D341Med (cell line): ENCODE data around the gene PHYH.
A peak's percentile ranks its signal among the peaks of the same experiment; 100 is the strongest.
"Not testable (repeated sequence)": the region's sequence is repeated elsewhere in the genome, so short reads cannot be mapped to it uniquely, and the experiment has no call there.

Source experiments
- DNase-seq: peaks from one replicate; pipeline ENCODE4 v3.0.0; 2012; ENCODE audit warnings: low spot score

The PHYH gene

DNA sequence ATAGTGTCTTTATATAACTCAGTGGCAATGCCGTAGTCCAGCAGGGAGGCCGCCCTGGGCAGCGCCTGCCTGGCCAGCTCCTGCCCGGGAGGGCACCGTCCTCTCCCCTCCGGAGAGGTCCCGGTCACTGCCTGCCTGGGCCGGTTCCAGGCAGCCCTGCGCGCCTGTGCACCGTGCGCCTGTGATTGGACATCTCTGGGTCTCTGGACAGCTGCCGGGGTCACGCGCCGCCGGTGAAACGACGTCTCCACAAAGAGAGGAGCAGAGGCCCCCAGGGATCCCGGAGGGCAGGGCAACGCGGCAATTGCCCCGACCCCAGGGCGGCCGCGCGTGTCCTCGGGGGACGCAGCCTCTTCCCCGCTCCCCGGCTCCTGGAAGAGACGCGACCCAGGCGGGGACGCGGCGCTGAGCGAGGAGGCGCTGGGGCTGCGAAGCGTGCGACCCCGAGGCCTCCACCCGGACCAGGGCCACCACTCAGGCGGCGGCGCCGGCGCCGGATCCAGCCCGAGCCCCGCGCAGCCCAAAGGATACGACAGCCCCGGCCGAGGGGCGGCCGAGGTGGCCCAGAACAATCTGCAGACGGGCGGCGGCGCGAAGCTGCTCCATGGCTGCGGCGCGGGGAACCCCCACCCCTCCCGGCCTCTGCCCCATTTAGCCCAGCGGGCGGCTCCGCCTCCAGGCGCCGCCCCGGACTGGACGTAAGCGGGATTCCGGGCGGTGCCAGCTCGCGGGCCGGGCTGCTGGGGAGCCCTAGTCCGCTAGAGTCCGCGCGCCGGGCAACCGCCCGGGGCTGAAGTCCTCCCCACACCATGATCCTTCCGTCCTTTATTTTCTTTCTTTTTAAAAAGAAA lies at the start of gene PHYH:
Gene PHYH (minus strand): TSS at position 628 of the 851 bp plus-strand sequence. CDS start 22 bp downstream, at position 606.
- peak; percentile 88 for DNase-seq

GRCh38 chr10:13348216-13349017 lies 48.6 kb upstream of the PHYH start, which contains the start of gene SEPHS1:
TSS of gene SEPHS1 (minus strand) at chr10:13348293. CDS start at chr10:13344950, 3,343 bp downstream.
- peak; percentile 94 for DNase-seq

DNA sequence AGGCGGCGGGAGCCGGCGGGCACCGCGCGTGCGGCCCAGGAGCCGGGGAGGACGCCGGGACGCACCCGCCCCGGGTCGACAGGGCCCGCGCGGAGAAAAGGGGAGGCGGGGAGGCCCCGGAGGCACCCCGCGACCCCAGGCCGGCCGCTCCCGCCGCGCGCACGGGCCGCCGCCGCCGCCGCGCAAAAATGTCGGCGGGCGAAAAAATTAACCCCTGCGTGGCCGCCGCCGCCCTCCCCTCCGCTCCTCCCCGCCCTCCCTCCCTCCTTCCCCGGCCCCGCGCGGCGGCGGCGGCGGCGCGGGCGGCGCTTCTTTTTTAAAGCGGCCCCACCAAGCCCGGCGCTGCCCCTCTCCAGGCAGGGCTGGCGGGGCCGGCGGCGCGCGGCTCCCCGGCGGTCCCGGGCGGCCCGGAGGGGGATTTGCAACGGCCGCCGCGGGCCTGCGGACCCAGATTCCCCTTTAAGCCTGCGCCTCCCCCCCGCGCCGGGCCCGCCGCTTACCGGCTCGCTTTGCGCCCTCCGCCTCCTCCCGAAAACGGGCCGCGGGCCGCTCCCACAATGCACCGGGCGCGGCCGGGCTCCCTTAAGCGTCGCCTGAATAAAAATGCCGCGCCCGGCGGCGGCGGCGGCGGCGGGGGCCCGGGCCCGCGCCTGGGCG lies 47.8 kb upstream of the PHYH start:
- DNase-seq: peak; percentile 88

DNA sequence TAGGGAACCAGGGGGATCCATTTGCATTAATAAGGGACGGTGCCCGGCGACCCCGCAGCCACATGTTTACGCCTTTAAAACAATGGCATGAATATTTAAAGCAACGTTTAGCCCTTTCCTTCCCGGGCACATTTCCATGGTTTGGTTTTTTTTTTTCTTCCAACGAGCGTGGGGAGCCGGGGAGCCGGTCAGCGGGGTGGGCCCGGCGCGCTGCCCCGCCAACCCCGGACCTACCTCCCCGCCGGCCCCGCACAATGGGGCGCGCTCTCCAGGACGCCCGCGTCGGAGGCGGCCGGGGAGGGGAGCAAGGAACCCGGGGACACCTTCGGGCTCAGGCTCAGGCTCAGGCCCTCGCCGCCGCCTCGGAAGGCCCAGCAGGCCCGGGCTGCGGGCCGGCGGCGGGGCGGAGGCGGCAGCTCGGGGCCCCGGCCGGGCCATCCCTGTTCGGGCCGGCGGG lies 47.2 kb upstream of the PHYH start:
- DNase-seq: peak; percentile 46

DNA sequence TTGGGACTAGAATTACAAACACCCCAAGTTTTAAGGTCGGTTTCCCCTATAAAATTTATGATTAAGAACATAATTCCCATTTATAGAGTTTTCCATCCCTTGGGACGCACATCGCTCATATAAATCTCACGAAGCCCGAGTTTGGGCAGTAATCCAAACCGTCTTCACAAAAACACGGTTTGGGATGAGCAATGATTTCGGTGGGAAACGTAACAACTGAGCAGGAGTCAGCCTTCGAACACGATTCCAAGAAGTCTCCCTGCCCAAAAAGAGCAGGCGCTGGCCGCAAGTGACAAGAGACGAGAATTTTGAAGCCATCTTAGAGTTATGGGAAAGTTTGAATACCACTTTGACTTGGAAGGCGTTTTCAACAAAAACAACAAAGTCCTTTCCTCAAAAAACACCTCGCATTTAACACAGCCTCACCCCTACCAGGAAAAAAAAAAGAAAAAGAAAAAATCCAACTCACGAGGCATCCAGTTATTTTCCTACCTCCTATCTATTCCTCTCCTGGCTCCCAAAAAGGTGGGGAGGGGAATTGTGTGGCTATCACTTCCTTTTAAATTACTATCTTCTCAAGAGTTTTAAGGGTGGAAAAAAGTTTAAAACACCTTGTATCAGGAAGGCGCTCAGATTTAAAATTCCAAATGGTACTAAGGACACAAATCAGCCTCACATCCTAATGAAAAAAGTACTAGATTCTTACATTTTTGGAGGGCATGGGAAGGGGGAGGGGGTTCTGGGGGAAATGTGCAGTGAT lies 46.6 kb upstream of the PHYH start:
- DNase-seq: no peak

GRCh38 chr10:13340626-13341376 lies 40.9 kb upstream of the PHYH start:
- no peak for DNase-seq

GRCh38 chr10:13340068-13340467 lies 40.2 kb upstream of the PHYH start:
- no peak for DNase-seq

DNA sequence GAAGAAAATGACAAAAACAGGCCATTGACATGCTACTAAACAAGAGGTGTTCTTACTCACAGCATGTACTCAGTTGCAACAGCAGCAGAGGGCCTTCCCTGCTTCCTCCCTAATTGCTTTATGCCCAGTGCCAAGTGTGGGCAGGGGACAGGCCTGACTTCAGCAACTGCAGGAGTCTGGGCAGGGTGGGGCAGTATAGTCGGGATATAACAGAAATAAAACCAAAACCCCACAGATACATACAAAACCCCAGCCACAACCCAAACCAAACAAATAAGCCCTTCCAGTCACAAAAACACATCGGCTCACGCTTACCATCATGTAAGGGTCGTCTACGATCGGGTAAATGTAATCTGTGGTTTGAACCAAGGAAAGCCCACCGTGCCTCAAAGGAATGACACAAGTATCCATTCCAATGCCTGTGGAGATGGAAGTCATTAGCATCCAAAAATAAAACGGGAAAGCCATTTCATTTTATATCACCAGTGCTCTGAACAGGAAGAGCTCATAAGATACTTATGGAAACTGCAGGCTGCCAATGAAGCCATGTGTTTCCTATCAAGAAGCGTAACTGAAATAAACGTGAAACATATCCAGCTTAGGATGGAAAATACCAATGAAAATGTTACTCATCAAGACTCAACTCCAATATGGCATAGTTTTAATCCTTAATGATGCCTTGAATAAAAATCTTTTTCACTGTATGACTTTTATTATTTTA lies 38.7 kb upstream of the PHYH start:
- no peak for DNase-seq

GRCh38 chr10:13337827-13338196 lies 37.9 kb upstream of the PHYH start:
- DNase-seq: no peak

GRCh38 chr10:13337128-13337826 lies 37.4 kb upstream of the PHYH start:
- DNase-seq: no peak

GRCh38 chr10:13335881-13336280 lies 36.0 kb upstream of the PHYH start:
- DNase-seq: no peak

DNA sequence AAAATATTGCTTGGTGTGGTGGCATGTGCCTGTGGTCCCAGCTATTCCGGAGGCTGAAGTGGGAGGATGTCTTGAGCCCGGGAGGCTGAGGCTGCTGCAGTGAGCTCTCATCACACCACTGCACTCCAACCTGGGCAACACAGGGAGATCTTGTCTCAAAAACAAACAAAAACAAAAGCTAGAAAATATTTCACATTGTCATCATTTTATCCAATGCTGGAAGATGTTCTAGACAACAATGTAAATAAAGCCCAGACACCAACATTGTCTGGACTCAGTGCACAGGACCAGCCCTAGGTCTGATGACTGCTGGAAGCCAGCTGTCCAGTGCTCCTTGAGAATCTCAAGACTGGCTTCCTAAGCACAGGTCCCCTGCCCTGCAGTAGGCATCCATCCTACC lies 34.7 kb upstream of the PHYH start:
- DNase-seq: no peak

DNA sequence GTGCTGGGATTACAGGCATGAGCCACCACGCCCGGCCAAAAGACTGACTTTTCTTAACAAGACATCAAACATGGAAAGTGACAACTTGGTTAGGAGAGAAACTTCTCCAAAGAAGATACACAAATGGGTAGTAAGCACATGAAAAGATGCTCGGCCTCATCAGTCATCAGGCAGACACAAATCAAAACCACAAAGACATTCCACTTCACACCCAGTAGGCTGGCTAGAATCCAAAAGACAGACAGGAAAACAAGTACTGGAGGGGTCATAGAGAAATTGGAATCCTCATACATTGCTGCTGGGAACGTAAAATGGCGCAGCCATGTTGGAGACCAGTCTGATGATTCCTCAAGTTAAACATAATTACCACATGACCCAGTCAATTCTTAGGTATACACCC lies 31.8 kb upstream of the PHYH start:
- DNase-seq: no peak

- not testable (repeated sequence) for DNase-seq
Observed at GRCh38 chr10:13330980-13331379, 31.1 kb upstream of the PHYH start.

GRCh38 chr10:13329565-13329964 lies 29.7 kb upstream of the PHYH start:
- no peak for DNase-seq

- DNase-seq: no peak
Observed at GRCh38 chr10:13328613-13329012, 28.7 kb upstream of the PHYH start.

GRCh38 chr10:13328126-13328525 lies 28.3 kb upstream of the PHYH start:
- no peak for DNase-seq

- DNase-seq: no peak
Observed at GRCh38 chr10:13327534-13327933, 27.7 kb upstream of the PHYH start.

DNA sequence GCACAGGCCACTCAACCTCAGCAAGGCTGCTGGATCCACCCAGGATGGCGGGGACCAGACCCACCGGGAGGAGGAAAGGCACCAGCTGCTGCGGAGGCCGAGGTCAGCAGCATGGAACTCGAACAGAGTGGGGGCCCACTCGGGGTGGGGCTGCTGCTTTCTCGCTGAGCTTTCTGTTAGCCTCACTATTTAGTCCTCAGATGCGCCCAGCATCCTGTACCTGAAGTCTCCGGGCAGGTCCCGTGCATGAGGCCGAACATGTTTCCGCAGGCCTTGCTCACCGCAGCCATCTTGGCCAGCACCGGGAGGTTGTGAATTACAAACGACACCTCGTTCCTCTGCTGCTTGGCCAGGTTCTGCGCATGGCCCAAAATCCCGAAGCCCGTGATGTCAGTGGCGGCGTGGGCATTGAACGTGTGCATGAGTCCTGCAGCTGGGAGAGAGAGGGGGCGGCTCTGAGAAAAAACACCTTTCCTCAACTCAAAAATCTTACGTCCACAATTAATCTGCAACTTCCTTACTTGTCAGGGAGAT lies 22.8 kb upstream of the PHYH start:
- DNase-seq: no peak
